T47D (cell line): ENCODE measurements around the gene PCDHGA1.

ENCODE experiments used
- DNase-seq, 2 experiments: peaks; one replicate each; pipeline versions ENCODE4 v3.0.0 to v3.0.0-alpha.2; 2011 to 2012; ENCODE audit warnings: low read depth in 1 of 2, low spot score in 1 of 2
- JUND ChIP-seq: IDR thresholded peaks from 2 replicates; pipeline ENCODE4 v1.6.1; 2012; ENCODE audit warnings: low read depth
- in situ Hi-C: cut with HindIII; loops from 2 replicates; pipeline ENCODE4 v1.10.0; 2016; ENCODE audit warnings: low sequenced_read_pairs, low pct_unique_long_range_greater_than_20kb

PCDHGA1 gene

GRCh38 chr5:141439411-141440141 is 109.3 kb downstream of the PCDHGA1 start:
- peak in 1 of 2 experiments; percentile 89 for DNase-seq
- TF ChIP-seq JUND = no peak
- in situ Hi-C loops = no loop called here

- TF ChIP-seq JUND = no peak
- in situ Hi-C loops = no loop called here
- no peak for DNase-seq
These were observed 110.0 kb downstream of the PCDHGA1 start for GRCh38 chr5:141440341-141440740.

GRCh38 chr5:141441571-141442170 is 111.4 kb downstream of the PCDHGA1 start:
- no peak for DNase-seq
- no peak for TF ChIP-seq JUND
- in situ Hi-C loops = no loop called here

- TF ChIP-seq JUND = no peak
- in situ Hi-C loops = no loop called here
- DNase-seq = no peak
These were observed 135.0 kb downstream of the PCDHGA1 start for GRCh38 chr5:141465351-141465750.

GRCh38 chr5:141475625-141476131 is 145.4 kb downstream of the PCDHGA1 start, which contains the start of gene PCDHGC3:
PCDHGC3 (plus strand) TSS chr5:141475966; CDS start chr5:141476117, 151 bp downstream.
- peak; percentile 99 for DNase-seq
- TF ChIP-seq JUND = no peak
- in situ Hi-C loops = no loop called here

GRCh38 chr5:141476132-141476911 is 146.0 kb downstream of the PCDHGA1 start:
- DNase-seq = peak; percentile 70 to 83
- in situ Hi-C loops = no loop called here
- no peak for TF ChIP-seq JUND

- in situ Hi-C loops = no loop called here
- no peak for TF ChIP-seq JUND
- DNase-seq = no peak
These were observed 146.8 kb downstream of the PCDHGA1 start for GRCh38 chr5:141477044-141477575.

GRCh38 chr5:141477815-141478214 is 147.5 kb downstream of the PCDHGA1 start:
- no peak for DNase-seq
- in situ Hi-C loops = no loop called here
- no peak for TF ChIP-seq JUND

GRCh38 chr5:141478321-141478945 is 148.1 kb downstream of the PCDHGA1 start:
- in situ Hi-C loops = no loop called here
- DNase-seq = peak in 1 of 2 experiments; percentile 53
- TF ChIP-seq JUND = no peak

GRCh38 chr5:141479776-141480175 is 149.5 kb downstream of the PCDHGA1 start:
- no peak for TF ChIP-seq JUND
- in situ Hi-C loops = no loop called here
- no peak for DNase-seq

- in situ Hi-C loops = no loop called here
- no peak for TF ChIP-seq JUND
- peak in 1 of 2 experiments; percentile 11 for DNase-seq
These were observed 153.6 kb downstream of the PCDHGA1 start for GRCh38 chr5:141483902-141484301.

- TF ChIP-seq JUND = no peak
- in situ Hi-C loops = no loop called here
- peak in 1 of 2 experiments; percentile 0 for DNase-seq
These were observed 154.0 kb downstream of the PCDHGA1 start for GRCh38 chr5:141484310-141484640.
